ENCODE results near the gene HRH3.

DNA sequence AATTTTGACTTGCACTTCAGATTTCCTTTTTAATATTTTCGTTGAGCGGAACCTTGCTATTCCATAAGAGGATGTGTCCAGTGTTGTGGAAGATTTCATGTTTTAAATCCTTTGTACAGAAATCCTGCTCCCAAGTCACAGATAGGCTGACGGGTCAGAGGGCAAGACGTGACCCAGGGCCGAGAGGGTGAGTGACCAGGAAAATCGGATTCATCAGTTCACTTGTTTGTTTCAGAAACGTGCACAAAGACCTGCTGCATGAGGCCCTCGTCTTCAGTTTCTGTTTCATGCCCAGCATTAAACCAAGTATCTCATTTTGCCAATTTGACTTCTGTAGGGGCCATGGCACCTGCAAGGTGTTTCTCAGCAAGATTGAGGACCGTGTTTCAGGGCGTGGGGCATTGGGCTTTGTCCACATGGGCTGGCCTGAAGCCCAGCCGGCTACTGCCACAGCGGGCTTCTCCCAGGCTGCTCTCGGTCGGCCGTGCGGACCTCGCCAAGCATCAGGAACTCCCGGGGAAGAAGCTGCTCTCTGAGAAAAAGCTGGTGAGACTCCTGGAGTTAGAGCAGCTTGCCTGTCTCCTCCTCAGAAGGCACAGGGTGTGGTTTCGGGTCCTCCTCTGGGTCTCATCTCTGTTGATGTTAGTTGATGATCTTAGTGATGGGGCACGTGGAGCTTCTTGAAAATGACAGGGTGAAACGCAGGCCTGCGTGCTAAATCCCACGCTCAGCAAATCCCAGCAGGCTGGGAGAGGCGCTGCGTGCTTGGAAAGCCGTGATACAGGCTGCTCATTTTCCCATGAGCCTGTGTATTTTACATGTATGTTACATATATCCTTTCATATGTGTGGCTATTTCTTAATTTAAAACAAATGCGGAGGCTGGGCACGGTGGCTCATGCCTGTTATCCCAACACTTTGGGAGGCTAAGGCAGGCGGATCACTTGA, 26.7 kb downstream of the HRH3 start:
- TF ChIP-seq EP300 (IDR thresholded peaks at IDR 0.05; ENCODE audit: borderline replicate concordance), result no peak
- TF ChIP-seq TAF1 (IDR thresholded peaks at IDR 0.05; ENCODE audit: low read depth), result no peak
- TF ChIP-seq TEAD4 (IDR thresholded peaks at IDR 0.05), result no peak
- TF ChIP-seq, protein P1, sequence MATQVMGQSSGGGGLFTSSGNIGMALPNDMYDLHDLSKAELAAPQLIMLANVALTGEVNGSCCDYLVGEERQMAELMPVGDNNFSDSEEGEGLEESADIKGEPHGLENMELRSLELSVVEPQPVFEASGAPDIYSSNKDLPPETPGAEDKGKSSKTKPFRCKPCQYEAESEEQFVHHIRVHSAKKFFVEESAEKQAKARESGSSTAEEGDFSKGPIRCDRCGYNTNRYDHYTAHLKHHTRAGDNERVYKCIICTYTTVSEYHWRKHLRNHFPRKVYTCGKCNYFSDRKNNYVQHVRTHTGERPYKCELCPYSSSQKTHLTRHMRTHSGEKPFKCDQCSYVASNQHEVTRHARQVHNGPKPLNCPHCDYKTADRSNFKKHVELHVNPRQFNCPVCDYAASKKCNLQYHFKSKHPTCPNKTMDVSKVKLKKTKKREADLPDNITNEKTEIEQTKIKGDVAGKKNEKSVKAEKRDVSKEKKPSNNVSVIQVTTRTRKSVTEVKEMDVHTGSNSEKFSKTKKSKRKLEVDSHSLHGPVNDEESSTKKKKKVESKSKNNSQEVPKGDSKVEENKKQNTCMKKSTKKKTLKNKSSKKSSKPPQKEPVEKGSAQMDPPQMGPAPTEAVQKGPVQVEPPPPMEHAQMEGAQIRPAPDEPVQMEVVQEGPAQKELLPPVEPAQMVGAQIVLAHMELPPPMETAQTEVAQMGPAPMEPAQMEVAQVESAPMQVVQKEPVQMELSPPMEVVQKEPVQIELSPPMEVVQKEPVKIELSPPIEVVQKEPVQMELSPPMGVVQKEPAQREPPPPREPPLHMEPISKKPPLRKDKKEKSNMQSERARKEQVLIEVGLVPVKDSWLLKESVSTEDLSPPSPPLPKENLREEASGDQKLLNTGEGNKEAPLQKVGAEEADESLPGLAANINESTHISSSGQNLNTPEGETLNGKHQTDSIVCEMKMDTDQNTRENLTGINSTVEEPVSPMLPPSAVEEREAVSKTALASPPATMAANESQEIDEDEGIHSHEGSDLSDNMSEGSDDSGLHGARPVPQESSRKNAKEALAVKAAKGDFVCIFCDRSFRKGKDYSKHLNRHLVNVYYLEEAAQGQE (IDR thresholded peaks at IDR 0.05; ENCODE audit: low read depth), result no peak
- TF ChIP-seq TCF12 (IDR thresholded peaks at IDR 0.05; ENCODE audit: low read depth), result no peak

All from Ishikawa (cell line).